Measurements from ENCODE around the gene ASMTL.
"Not testable (repeated sequence)": the region's sequence is repeated elsewhere in the genome, so short reads cannot be mapped to it uniquely, and the experiment has no call there.

ASMTL gene

DNA sequence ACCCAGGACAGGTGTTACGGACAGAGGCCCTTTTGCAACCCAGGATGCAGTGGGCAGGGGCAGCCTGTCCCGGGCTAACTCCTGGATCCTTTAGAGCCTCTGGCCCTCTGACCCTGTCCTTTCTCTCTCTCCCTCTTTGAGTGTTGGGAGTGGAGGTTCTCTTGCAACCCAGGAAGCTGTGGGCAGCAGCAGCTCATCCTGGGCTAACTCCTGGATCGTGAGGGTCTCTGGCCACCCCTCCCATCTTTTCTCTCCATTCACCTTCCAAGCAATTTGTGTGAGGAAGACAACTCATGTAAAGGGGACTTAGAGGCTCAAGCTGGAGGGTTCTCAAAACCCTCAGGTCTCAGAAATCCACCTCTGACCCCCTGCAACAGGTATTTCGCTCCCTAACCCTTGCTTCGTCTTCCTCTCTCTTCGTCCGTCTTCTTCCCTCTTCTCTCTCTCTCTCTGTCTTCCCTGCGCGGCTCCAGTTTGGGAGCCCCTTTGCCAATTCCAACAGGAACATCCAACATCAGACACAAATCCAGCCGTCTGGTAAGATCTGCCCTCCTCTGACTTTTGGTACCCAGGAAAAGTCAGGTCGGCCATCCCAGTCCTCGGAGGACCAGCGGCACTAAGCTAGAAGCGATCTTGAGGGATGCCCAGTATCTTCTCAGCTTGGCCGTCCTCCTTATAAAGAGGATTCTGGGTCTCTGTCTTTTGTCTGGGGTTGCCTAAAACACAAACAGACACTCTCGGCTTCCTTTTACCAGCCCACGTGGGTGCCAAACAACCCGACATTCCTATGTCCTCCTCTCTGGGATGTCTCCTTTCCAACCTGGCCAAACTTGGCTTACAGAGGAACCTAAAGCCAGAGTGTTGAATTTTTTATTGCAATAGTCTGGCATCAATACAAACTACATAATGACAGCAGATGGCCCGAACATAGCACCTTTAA, 7.9 kb downstream of the ASMTL start:
- DNase-seq: no peak
- in situ Hi-C loops (cut with HindIII; ENCODE audit: low pct_ligation_motif_present, low pct_unique_long_range_greater_than_20kb, low sequenced_read_pairs): no loop called here

DNA sequence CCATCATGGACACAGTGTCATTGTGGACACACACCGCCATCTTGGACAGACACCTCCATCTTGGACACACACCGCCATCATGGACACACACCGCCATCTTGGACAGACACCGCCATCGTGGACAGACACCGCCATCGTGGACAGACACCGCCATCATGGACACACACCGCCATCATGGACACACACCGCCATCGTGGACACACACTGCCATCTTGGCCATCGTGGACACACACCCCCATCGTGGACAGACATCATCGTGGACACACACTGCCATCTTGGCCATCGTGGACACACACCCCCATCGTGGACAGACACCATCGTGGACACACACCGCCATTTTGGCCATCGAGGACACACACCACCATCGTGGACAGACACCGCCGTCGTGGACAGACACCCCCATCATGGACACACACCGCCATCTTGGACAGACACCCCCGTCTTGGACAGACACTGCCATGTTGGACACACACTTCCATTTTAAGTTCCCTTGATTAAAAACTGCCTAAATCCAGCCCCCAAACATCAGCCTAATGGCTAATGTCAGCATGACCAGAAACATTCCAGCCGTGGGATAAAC, 9.1 kb downstream of the ASMTL start:
- in situ Hi-C loops (cut with HindIII; ENCODE audit: low pct_ligation_motif_present, low pct_unique_long_range_greater_than_20kb, low sequenced_read_pairs): no loop called here
- DNase-seq: no peak

DNA sequence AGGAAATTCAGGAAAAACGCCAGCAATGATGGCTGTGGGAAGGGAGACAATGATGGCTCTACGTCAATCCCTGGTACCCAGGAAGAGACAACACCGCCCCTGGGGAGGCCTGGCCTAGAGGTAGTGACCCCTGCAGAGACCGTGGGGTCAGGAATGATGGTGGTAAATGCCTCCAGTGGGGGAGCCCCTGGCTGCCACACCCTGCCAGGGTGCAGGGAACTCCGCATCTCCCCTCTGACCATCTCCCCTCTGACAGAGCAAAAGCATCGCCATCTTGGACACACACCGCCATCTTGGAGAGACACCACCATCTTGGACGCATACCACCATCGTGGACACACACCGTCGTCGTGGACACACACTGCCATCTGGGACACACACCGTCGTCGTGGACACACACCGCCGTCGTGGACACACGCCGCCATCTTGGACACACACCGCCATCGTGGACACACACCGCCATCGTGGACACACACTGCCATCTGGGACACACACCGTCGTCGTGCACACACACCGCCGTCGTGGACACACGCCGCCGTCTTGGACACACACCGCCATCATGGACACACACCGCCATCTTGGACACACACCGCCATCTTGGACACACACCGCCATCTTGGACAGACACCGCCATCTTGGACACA, 9.9 kb downstream of the ASMTL start:
- no peak for DNase-seq
- in situ Hi-C loops (cut with HindIII; ENCODE audit: low pct_ligation_motif_present, low pct_unique_long_range_greater_than_20kb, low sequenced_read_pairs): no loop called here

DNA sequence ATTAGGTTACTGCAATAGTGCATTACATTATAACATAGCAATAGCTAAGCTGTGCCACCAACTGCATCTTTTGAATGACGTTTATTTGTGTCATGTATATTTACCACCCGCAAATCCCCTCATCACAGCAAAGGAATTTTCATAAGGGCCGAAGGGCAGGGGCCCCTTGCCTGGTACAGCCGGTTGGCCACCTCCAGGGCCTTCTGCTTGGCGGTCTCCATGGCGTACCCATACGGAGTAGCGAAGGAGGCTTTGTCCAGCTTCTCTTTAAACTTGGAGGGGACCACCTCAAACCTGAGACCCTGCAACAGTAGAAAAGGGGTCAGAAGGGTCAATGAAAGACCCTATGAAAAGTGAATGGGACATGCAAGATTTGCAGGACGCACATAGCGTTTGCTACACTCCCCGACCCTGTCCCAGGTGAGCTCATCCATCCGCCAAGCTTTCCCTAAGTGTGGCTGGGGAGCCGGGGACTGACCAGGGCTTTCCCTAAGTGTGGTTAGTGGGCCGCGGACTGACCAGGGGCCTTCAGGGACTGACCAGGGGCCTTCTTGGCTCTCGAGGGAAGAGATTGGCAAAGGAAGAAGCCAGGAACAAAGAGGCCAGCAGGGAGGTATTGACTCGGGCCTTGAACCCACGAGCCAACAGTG, 10.6 kb downstream of the ASMTL start:
- in situ Hi-C loops (cut with HindIII; ENCODE audit: low pct_ligation_motif_present, low pct_unique_long_range_greater_than_20kb, low sequenced_read_pairs): no loop called here
- DNase-seq: no peak

DNA sequence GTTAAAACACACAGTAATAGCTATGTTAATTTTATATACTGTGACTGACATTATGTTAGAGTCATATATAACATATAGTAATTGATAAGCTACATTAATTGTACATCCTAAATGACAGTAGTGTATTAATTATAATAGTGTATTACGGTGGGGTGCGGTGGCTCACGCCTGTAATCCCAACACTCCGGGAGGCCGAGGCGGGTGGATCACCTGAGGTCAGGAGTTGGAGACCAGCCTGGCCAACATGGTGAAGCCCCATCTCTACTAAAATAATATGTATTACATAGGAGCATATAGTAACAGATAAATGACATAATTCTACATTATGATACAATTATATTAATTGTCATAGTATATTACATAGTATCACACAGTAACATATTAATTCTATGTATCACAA, 12.2 kb downstream of the ASMTL start:
- in situ Hi-C loops (cut with HindIII; ENCODE audit: low pct_ligation_motif_present, low pct_unique_long_range_greater_than_20kb, low sequenced_read_pairs): no loop called here
- no peak for DNase-seq

DNA sequence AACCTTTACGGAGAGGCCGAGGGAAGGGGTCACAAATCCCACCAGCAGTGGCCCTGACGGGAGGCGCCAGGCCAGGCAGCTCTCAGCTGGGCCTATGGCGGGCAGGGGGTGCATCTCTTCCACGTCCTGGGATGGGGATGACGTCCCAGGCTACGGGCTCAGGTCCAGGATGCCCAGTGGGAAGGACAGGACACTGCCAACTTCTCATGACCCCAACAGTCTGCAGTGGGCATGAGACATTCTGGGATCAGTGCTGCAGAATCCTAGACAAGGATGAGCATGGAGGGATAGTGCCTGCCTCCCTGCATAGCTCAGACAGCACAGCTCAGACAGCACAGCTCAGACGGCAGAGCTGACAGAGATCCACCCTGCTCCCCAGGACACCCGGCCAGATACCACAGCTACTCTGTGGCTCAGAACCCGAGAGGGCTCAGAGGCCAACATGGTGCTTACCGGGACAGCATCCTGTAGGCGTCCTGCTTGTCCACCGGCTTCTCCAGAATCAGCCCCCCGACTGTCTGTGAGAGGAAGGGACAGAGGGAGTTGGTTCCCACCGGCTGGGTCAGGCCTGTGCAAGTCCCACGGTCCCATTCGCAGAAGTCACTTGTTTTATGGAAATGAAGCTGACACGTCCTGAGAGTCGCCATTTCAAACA, 17.3 kb downstream of the ASMTL start:
- in situ Hi-C loops (cut with HindIII; ENCODE audit: low pct_ligation_motif_present, low pct_unique_long_range_greater_than_20kb, low sequenced_read_pairs): no loop called here
- no peak for DNase-seq

DNA sequence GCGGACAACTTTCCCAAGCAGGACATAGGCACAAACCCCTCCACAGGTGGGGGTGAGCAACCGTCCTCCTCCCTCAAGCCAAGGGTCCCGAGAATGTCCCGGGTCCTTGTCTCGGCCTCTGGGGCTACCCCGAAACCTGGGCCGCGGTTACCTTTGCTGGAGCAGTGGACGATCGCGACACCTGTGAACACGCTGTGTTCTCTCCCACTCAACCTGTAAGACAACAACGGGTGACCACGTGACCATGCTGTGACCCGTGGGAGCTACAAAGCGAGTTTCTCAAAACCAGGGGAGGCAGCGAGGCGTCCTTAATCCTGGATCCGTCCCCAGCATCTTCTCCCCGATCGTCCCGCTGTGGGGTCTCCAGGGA, 17.9 kb downstream of the ASMTL start:
- DNase-seq: no peak
- in situ Hi-C loops (cut with HindIII; ENCODE audit: low pct_ligation_motif_present, low pct_unique_long_range_greater_than_20kb, low sequenced_read_pairs): no loop called here

DNA sequence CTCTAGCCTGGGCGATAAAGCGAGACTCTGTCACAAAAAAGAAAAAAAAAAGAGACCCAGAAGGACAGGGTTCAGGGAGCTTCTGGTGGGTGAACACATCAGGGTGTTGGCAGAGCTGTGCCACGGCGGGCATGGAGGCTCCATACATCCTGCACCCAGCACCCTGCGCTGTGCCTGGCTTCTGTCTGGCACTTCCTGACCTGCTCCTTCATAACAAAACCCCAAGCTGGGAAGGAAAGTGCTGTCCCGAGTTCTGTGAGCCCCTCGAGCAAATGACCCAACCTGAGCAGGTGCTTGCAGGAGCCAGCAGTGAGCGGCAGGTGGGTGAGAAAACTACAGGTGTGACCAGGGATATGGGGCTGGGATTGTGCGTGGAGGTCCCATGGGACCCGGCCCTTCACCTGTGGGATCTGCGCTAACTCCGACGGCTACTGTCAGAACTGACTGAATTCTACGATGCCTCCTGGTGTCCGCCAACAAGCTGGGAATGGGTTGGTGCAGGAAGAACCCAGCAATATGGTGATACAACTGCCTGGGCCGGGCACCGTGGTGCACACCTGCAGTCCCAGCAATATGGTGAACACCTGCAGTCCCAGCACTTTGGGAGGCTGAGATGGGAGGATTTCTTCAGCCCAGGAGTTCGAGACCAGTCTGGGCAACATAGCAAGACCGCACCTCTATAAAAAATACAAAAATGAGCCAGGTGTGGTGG, 18.9 kb downstream of the ASMTL start:
- no peak for DNase-seq
- in situ Hi-C loops (cut with HindIII; ENCODE audit: low pct_ligation_motif_present, low pct_unique_long_range_greater_than_20kb, low sequenced_read_pairs): no loop called here

DNA sequence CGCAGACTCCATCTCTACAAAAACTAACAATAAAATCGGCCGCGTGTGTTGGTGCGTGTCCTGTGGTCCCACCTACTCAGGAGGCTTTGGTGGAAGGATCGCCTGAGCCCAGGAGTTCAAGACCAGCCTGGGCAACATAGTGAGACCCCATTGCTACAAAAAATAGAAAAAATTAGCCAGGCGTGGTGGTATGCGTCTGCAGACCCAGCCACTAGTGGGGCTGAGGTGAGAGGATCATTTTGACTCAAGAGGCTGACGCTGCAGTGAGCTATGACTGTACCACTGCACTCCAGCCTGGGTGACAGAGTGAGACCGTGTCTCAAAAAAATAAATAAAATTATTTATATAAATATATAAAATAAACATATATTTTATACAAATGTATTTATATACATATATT, 22.3 kb downstream of the ASMTL start:
- in situ Hi-C loops (cut with HindIII; ENCODE audit: low pct_ligation_motif_present, low pct_unique_long_range_greater_than_20kb, low sequenced_read_pairs): no loop called here
- DNase-seq: no peak

DNA sequence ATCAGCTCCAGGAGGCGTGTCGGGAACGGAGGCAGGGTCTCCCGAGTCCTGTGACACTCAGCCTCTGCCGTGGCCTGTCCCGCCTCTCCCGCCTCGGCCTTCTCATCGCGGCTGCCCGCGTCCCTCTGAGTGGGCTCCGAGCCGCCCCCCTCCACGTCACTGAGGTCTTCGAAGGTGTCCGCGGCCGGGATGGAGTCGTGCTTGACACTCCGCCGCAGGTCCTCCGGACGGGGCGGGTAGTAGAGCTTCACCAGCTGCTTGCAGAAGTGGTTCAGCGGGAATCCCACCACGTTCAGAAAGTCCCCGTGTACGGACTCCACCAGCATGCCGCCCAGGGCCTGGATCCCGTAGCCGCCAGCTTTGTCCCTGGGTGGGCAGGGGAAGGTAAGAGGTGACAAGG, 25.0 kb downstream of the ASMTL start:
- DNase-seq: no peak
- in situ Hi-C loops (cut with HindIII; ENCODE audit: low pct_ligation_motif_present, low pct_unique_long_range_greater_than_20kb, low sequenced_read_pairs): no loop called here

DNA sequence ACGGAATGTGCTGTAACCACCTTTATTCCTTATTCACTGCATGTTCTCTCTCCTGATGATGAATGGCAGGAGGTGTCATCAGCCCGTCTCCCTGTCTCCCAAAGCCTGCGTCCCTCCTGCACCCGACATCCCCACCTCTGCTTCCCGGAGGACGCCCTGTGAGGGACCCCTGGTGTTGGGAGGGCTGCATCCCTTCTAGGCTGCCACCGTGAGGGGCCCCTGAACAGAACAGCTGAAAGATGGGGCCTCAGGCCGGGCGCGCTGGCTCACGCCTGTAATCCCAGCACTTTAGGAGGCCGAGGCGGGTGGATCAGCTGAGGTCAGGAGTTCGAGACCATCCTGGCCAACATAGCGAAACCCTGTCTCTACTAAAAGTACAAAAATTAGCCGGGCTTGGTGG, 26.4 kb downstream of the ASMTL start:
- in situ Hi-C loops (cut with HindIII; ENCODE audit: low pct_ligation_motif_present, low pct_unique_long_range_greater_than_20kb, low sequenced_read_pairs); DNase-seq: not testable (repeated sequence)

DNA sequence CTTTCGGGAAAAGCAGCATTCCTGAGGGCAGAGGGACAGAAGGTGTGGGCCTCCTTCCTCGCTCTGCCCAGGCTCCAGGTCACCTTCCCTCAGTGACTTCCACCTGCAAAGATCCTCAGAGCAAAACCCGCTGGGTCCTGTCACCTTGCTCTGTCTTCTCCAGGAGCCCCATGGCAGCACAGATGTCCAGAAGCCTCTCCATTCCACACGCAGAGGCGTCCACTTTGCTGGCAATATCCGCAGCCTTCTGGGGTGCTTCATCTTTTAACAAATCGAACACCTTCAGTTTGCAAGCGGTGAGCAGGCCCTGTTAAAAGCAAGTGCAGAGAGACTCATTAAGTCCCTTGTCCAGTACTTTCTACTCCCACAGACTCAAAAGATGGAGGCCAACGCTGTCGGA, 27.3 kb downstream of the ASMTL start:
- in situ Hi-C loops (cut with HindIII; ENCODE audit: low pct_ligation_motif_present, low pct_unique_long_range_greater_than_20kb, low sequenced_read_pairs): no loop called here
- DNase-seq: no peak

DNA sequence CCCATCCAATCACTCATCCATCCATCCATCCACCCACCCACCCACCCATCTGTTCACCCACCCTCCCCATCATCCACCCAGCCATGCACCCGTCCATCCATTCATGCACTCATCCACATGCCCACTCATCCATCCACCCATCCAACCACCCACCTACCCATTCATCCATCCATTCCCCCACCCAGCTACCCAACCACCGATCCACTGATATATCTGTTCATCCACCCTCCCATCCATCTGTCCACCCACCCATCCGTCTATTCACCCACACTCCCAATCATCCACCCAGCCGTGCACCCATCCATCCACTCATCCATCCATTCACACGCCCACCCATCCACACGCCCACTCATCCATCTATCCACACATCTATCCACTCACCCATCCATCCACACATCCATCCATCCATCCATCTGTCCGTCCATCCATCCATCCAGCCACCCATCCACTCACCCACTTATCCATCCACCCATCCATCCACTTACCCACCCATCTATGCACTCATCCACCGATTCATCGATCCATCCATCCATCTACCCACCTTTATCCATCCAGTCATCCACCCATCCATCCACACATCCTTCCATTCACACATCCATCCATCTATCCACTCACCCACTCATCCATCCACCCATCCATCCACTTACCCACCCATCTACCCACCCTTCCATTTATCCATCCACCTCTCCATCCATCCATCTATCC, 28.4 kb downstream of the ASMTL start:
- DNase-seq: no peak
- in situ Hi-C loops (cut with HindIII; ENCODE audit: low pct_ligation_motif_present, low pct_unique_long_range_greater_than_20kb, low sequenced_read_pairs): no loop called here

DNA sequence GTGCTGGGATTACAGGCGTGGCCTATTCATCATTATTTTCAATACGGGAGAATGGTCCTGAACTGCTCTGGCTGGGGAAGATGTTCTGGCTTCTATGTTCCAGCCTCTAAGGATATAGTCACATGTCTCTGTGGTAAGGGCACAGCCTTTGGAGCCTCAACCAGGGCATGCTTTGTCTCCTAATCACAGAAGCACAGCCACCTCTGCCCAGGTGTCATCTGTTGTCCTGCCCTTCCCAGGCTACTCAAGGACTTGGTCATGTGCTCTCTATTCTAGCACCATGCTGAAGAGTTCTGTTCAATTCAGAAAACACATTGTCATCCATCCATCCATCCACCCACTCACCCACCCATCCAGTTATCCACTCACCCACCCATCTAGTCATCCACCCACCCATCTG, 29.5 kb downstream of the ASMTL start:
- no peak for DNase-seq
- in situ Hi-C loops (cut with HindIII; ENCODE audit: low pct_ligation_motif_present, low pct_unique_long_range_greater_than_20kb, low sequenced_read_pairs): no loop called here

DNA sequence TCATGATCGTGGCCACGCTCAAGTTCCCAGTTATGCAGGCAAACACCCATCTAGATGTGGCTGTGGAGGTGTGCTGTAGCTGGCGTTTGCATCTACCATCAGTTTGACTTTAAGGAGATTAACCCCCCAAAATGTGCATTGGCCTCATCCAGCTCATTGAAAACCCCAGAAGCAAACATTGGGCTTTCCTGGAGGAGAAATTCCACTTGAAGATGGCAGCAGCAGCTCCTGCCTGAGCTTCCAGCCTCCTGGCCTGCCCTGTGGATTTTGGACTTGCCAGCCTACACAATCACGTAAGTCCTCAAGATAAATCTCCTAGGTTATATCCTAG, 30.6 kb downstream of the ASMTL start:
- DNase-seq: no peak
- in situ Hi-C loops (cut with HindIII; ENCODE audit: low pct_ligation_motif_present, low pct_unique_long_range_greater_than_20kb, low sequenced_read_pairs): no loop called here

DNA sequence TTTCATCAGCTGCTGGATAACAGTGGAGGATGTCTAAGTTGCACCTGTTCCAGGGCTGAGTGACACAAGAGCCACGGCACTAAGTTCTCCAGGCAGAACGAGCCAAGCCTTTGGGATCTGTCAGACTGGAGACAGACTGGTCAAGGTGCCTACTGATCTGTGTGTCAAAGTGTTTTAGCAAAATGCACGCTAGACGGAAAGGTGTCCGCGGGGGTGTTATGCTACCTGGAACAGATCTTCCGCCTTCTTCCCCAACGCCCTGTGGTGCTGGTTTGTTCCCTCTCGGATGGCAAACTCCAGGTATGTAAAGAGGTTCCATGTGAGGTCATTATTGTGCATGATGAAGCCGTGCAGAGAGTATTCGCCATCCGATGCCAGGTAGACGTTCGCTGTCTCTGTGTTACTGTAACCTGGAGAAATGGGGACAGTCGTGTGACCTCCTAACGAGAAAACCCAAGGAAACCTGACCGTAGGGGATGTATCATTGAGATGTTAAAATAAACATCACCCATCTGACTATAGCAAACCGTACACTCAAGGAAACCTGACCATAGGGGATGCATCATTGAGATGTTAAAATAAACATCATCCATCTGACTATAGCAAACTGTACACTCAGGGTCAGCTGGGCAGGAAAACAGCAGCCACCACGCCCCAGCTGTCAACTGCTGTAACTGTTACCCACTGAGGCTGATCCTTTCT, 31.1 kb downstream of the ASMTL start:
- in situ Hi-C loops (cut with HindIII; ENCODE audit: low pct_ligation_motif_present, low pct_unique_long_range_greater_than_20kb, low sequenced_read_pairs): no loop called here

DNA sequence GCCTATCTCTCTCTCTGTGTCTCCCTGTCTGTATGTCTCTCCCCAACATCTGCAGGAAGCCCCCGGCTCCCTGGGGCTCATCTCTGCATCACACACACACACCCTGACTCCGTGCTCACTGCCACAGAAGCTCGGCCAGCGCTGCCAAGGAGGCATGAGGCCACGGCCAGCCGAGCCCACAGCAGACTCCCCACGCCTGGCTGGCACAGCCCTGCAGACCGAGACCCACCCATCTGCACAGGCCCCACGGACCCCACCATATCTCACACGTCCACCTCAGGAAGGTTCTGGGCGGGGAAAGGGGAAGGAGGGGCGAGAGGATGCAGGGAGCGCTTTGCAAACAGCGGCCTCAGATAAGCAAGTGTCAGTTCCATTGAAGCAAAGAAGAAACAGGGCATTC, 32.3 kb downstream of the ASMTL start:
- in situ Hi-C loops (cut with HindIII; ENCODE audit: low pct_ligation_motif_present, low pct_unique_long_range_greater_than_20kb, low sequenced_read_pairs): no loop called here

More for the DNA sequence above, 31.1 kb downstream of the ASMTL start:
- no peak for DNase-seq

More for the DNA sequence above, 32.3 kb downstream of the ASMTL start:
- no peak for DNase-seq
